GM20431 (cell line): Measurements from ENCODE around the gene UTP15.

Source experiments
- in situ Hi-C: fragments of 300-500 bp; cut with MseI, MboI; formaldehyde crosslinking; loops from one replicate; pipeline ENCODE4 v1.15.0; 2020; ENCODE audit warnings: low sequenced_read_pairs; ENCODE audit not compliant: unreplicated experiment

Gene UTP15

DNA sequence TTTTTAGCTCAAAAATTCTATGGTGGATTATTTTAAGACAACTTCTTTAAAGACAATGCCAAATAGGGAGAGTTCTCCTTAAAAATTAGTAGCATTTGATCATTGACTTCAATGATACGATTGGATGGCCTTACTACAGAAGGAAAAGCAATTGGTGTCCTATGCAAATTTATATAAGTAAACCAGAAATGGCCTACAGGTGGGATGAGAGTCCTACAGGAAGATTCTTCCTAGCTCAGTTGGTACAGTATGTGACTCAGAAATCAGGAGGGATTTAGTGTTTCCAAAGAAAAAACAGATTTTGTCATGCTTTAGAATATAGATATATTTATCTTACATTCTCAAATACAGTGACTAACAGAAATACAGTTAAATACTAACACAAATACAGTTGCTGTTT, 6.6 kb upstream of the UTP15 start:
- in situ Hi-C loops, result no loop called here

DNA sequence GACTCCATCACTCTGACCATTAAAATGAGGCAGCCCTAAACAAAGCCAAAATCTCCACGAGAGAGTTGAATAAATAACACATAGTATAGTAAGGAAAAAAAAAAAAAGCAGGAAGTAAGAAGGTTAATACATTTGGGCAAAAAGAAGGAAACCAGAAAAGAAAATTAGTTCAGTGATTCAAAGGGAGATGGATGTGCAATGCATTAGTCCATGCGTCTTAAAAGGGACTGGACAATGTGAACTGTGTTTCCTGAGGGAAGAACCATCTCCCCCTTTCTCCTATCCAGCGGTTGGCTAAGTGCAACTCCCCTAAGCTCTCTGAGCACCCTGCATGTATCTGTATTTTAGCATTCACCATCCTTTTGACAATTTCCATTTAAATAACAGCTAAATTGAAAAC, 1.5 kb upstream of the UTP15 start:
- in situ Hi-C loops, result no loop called here

DNA sequence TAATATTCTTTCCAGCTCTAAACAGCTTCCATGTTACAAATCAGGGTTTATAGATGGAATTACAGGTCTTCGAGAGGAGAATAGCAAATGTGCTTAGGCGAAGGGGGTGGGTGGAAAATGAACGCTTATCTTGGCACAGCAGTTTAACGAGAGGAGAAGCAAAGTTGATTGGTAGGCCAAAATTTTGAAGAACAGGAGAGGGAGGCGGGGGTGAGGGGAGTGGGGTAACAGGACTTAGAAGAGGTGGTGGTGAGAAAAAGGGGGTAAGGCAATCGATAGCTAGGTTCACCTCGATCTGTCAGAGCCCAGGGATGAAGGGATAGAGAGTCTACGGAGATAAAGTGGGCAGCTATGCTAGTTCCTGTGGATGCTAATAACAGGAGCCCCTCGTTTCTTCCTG, 868 bp upstream of the UTP15 start:
- in situ Hi-C loops, result no loop called here

GRCh38 chr5:73565969-73566547, 515 bp downstream of the UTP15 start:
- in situ Hi-C loops, result no loop called here

DNA sequence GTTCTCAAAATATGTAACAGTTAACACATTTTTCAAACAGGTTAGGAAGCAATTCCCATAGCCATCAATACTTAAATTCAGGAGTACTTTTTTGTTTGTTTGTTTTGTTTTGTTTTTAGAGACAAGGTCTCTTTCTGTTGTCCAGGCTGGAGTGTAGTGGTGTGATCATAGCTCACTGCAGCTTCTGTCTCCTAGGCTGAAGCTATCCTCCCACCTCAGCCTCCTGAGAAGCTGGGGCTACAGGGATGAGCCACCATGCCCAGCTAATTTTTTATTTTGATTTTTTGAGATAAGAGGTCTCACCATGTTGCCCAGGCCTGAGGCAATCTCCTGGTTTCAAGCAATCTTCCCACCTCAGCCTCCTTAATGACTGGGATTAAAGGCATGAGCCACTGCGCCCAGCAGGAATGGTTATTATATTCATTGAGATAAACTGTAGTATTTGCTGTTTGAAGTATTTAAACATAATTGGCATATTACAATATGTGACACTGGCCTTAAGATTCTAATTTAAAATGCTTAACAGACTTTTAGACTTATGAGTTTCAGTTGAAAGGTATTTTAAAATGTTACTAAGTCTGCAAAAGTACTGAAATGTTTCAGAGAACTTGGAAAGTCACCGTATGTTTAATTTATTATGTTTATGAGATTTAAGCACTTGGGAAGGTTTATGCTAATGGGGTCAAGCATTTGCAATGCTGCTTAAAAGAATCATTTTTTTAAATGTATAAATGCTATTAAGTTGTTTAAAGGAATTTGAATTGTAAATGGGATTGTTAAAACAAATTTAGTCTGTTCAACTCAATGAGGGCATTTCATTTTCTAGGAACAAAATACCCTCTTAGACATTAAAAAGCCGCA, 17.0 kb downstream of the UTP15 start:
- in situ Hi-C loops, result loop anchor here (10.0 to 25.0 kb wide), 2 partner anchors 212 to 1080 kb away; no protein-coding TSS in a partner anchor

DNA sequence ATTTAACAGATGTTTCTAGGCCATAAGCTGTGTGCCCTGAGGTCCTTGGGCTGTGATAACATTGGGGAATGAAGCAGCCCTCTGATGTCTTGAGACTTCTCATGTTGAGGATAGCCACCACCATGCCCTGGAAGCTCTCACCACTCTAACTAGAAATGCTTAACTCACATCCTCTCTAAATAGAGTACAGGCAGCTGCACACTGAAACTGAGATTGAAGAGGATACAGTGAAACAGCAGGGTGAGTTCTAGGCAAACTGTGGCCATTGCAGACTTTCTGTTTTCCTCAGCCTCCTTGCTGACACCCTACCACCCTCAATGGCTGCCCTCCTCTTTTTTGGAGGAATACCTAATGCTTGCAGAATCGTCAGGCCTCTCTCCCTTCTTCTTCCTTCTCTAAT, 22.4 kb downstream of the UTP15 start:
- in situ Hi-C loops, result loop anchor here (10.0 to 25.0 kb wide), 2 partner anchors 207 to 1074 kb away; no protein-coding TSS in a partner anchor

- in situ Hi-C loops, result loop anchor here (25.0 kb wide), 1 partner anchor 1071 kb away; no protein-coding TSS in a partner anchor
Measured at GRCh38 chr5:73591102-73591695, 25.7 kb downstream of the UTP15 start.

- in situ Hi-C loops, result loop anchor here (25.0 kb wide), 1 partner anchor 1070 kb away; no protein-coding TSS in a partner anchor
Measured at GRCh38 chr5:73591698-73592501, 26.4 kb downstream of the UTP15 start.

- in situ Hi-C loops, result loop anchor here (25.0 kb wide), 1 partner anchor 1070 kb away; no protein-coding TSS in a partner anchor
Measured at GRCh38 chr5:73592551-73592950, 27.0 kb downstream of the UTP15 start.

DNA sequence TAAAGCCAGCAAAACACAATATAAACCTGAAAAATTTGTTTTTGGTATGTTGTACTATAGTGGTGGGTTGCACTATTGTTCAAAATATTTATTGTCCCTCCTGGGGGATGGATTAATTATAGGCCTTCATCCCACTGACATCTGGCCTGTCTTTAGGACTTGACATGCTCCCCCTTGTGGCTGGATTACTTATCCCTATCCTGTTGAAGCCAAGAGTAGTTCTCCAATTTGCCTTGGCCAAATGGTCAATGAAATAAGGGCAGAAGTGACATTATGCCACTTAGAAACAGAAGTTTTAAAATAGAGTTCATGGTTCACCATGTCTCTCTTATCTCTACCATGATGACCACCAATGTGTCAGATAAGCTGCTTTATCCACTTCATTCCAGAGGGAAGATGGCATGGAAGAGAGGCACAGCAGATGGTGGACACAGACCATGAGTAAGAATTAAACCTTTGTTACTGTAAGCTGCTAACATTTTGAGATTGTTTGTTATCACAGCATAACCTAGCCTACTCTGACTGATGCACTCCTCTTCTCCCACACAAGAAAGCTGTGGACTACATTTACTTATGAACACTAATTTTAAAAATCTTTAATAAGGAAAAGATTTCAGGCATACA, 31.3 kb downstream of the UTP15 start:
- in situ Hi-C loops, result loop anchor here (25.0 kb wide), 1 partner anchor 1065 kb away; no protein-coding TSS in a partner anchor

DNA sequence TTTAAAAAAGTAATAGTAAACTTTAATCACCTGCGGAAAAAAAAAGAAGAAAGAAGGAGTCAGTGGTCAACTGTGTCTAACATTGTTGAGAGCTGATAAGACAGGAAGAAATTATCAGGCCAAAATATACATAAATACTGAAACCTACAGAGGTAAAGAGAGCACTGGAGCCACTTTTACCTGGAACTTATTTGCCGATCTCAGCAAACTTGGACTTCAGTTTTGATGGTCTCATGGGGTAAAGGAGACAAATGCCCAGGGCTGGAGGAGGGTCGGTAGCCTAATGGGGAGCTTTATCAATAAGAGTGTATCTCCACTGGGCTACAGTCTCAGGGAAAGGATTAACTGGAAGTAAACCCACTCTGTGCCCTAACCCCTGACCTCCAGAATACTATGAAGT, 33.8 kb downstream of the UTP15 start:
- in situ Hi-C loops, result loop anchor here (25.0 kb wide), 1 partner anchor 1063 kb away; no protein-coding TSS in a partner anchor

GRCh38 chr5:73603998-73604397, 38.5 kb downstream of the UTP15 start:
- in situ Hi-C loops, result no loop called here

GRCh38 chr5:73605223-73606087, 39.9 kb downstream of the UTP15 start:
- in situ Hi-C loops, result no loop called here

DNA sequence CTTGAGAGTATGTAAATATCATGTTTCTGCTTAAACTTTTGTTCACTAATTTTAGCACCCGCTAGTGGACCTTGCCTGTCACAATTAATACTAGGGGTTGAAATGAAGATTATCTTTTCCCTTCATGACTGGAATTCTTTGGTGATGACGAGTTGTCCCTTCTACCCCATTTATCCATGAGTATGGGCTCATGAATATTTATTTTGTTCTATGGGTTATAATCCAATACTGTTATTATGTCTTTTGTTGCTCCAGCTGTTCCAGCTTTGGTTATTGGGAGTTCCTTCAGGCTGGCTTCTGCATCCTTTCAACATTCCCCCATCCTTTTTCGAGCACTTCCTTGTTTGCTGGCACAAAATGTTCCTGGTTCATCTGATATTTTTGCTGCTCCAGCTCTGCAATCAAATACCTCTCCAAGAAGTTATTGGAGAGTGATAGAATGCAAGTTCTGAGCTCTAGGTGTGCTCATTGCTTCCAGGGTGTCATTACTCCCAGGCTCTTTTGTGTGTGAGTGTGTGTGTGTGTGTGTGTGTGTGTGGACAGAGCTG, 40.7 kb downstream of the UTP15 start:
- in situ Hi-C loops, result no loop called here

DNA sequence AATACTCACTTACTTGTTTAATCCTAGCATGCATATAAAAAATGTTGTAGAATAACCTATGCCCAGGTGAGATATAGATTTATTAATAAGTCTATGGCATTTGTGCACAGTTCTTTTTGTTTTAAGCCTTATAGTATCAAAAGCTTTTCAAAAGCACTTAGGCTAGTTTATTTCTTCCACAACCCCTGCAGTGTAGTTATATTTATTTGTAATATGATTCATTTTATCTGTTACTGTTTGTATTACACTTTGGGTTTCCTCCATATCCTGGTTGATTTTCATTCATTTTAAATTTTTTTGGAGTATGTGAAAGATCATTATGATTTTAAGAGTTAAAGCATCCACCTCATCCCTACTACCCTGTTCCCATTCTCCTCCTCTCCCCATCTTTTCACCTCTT, 41.7 kb downstream of the UTP15 start:
- in situ Hi-C loops, result no loop called here

- in situ Hi-C loops, result no loop called here
Measured at GRCh38 chr5:73612799-73613198, 47.3 kb downstream of the UTP15 start.

- in situ Hi-C loops, result no loop called here
Measured at GRCh38 chr5:73615085-73615484, 49.5 kb downstream of the UTP15 start.

DNA sequence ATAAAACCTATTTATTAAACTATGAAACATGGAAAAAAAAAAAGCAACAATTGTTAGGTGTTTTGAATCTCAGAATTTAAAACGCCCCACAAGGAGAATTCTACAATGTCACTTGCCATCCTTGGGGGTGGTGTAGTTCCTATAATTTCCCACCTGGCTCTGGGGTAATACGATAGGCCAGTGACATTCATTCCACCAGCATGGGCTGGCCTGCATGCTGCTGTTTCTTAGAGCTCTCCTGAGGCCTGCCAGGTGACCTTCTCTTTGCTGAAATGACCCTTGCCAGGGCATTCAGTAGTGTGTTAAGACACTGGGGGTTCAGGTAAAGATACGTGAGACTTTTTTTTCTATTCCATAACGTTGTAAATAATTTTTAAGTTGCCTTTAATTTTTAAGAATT, 50.4 kb downstream of the UTP15 start:
- in situ Hi-C loops, result no loop called here
